Stimulated activated effector memory CD8-positive, alpha-beta T cell treated with anti-CD3 and anti-CD28 coated beads, Interleukin-12 subunit alpha, Interleukin-12 subunit beta, amount 100 ng/mL, for 72 hours (primary cell): Measurements from ENCODE around the gene CXCL13.
"Not testable (repeated sequence)": the region's sequence is repeated elsewhere in the genome, so short reads cannot be mapped to it uniquely, and the experiment has no call there.

Experiments used
- ATAC-seq: fragments of 150-1000 bp; cut with Tn5 transposase; 2 replicates; pipeline ENCODE4 v1.10.0; 2021
- DNase-seq, 2 donors: peaks; one replicate each; pipeline ENCODE4 v3.0.0; 2021 to 2022; ENCODE audit warnings: low spot score in 2 of 2
- H3K27ac Mint-ChIP-seq: one replicate; pipeline ENCODE4 v1.8.0; 2022; ENCODE audit warnings: mild to moderate bottlenecking, mixed read lengths
- H3K36me3 Mint-ChIP-seq: one replicate; pipeline ENCODE4 v1.8.0; 2022; ENCODE audit warnings: mild to moderate bottlenecking, mixed read lengths
- H3K4me1 Mint-ChIP-seq: one replicate; pipeline ENCODE4 v1.8.0; 2022; ENCODE audit warnings: mixed read lengths
- H3K4me3 Mint-ChIP-seq: one replicate; pipeline ENCODE4 v1.8.0; 2022; ENCODE audit warnings: mild to moderate bottlenecking, mixed read lengths
- H3K9me3 Mint-ChIP-seq: one replicate; pipeline ENCODE4 v1.8.0; 2022; ENCODE audit warnings: mixed read lengths

The CXCL13 gene

GRCh38 chr4:77605210-77605902, at the start of gene CXCL13:
TSS of gene CXCL13 (plus strand) at chr4:77605820. CDS start at chr4:77605866, 46 bp downstream.
- H3K9me3 Mint-ChIP-seq, result no peaks in the 10 kb centered on the region
- no peak within 1 kb of the TSS for H3K4me3 Mint-ChIP-seq
- no peak within 1 kb of the TSS for H3K27ac Mint-ChIP-seq
- H3K36me3 Mint-ChIP-seq, result no peaks in the 10 kb centered on the region
- peaks cover 8% of the 10 kb centered on the region for H3K4me1 Mint-ChIP-seq
- DNase-seq, result no peak
- ATAC-seq, result no peak

- ATAC-seq (no peak), DNase-seq (no peak)
- Mint-ChIP-seq H3K4me1 (no peaks in the 10 kb centered on the region), H3K4me3 (no peak overlapping the region), H3K9me3 (no peaks in the 10 kb centered on the region), H3K27ac (no peak overlapping the region), H3K36me3 (no peaks in the 10 kb centered on the region)
These were observed 45.5 kb upstream of the CXCL13 start for GRCh38 chr4:77560170-77560569.

- not testable (repeated sequence) for ATAC-seq, H3K9me3 Mint-ChIP-seq, H3K4me1 Mint-ChIP-seq, DNase-seq, H3K4me3 Mint-ChIP-seq, H3K36me3 Mint-ChIP-seq, H3K27ac Mint-ChIP-seq
These were observed 43.9 kb upstream of the CXCL13 start for GRCh38 chr4:77561720-77562119.

GRCh38 chr4:77564231-77564630, 41.4 kb upstream of the CXCL13 start:
- no peak overlapping the region for H3K4me3 Mint-ChIP-seq
- H3K36me3 Mint-ChIP-seq, result no peaks in the 10 kb centered on the region
- H3K9me3 Mint-ChIP-seq, result peaks cover 9% of the 10 kb centered on the region

GRCh38 chr4:77566148-77566547, 39.5 kb upstream of the CXCL13 start:
- no peak overlapping the region for H3K27ac Mint-ChIP-seq
- H3K36me3 Mint-ChIP-seq, result no peaks in the 10 kb centered on the region
- no peak for DNase-seq
- H3K9me3 Mint-ChIP-seq, result peaks cover 9% of the 10 kb centered on the region
- no peak overlapping the region for H3K4me3 Mint-ChIP-seq
- ATAC-seq, result no peak
- no peaks in the 10 kb centered on the region for H3K4me1 Mint-ChIP-seq

More at GRCh38 chr4:77564231-77564630, 41.4 kb upstream of the CXCL13 start:
- ATAC-seq, result no peak
- H3K27ac Mint-ChIP-seq, result peak overlapping the region; percentile 1
- DNase-seq, result no peak
- no peaks in the 10 kb centered on the region for H3K4me1 Mint-ChIP-seq

GRCh38 chr4:77567549-77567948, 38.1 kb upstream of the CXCL13 start:
- DNase-seq (no peak), ATAC-seq (no peak)
- H3K27ac Mint-ChIP-seq, result no peak overlapping the region
- H3K4me1 Mint-ChIP-seq, result no peaks in the 10 kb centered on the region
- no peak overlapping the region for H3K4me3 Mint-ChIP-seq
- H3K36me3 Mint-ChIP-seq, result no peaks in the 10 kb centered on the region
- H3K9me3 Mint-ChIP-seq, result peaks cover 9% of the 10 kb centered on the region

- not testable (repeated sequence) for H3K9me3 Mint-ChIP-seq, ATAC-seq, DNase-seq, H3K4me1 Mint-ChIP-seq, H3K4me3 Mint-ChIP-seq, H3K27ac Mint-ChIP-seq, H3K36me3 Mint-ChIP-seq
These were observed 35.0 kb upstream of the CXCL13 start for GRCh38 chr4:77570508-77571214.

- no peak overlapping the region for H3K4me3 Mint-ChIP-seq
- H3K9me3 Mint-ChIP-seq, result no peaks in the 10 kb centered on the region
- ATAC-seq (no peak), DNase-seq (peak in 1 of 2 donors; percentile 25)
- peaks cover 1% of the 10 kb centered on the region for H3K4me1 Mint-ChIP-seq
- no peaks in the 10 kb centered on the region for H3K36me3 Mint-ChIP-seq
- H3K27ac Mint-ChIP-seq, result no peak overlapping the region
These were observed 29.3 kb upstream of the CXCL13 start for GRCh38 chr4:77576351-77576750.

GRCh38 chr4:77578145-77578544, 27.5 kb upstream of the CXCL13 start:
- H3K9me3 Mint-ChIP-seq, result no peaks in the 10 kb centered on the region
- H3K27ac Mint-ChIP-seq, result peak overlapping the region; percentile 39
- no peak for ATAC-seq
- peak in 1 of 2 donors; percentile 45 for DNase-seq
- H3K4me1 Mint-ChIP-seq, result peaks cover 15% of the 10 kb centered on the region
- H3K36me3 Mint-ChIP-seq, result no peaks in the 10 kb centered on the region
- no peak overlapping the region for H3K4me3 Mint-ChIP-seq

- Mint-ChIP-seq H3K9me3 (no peaks in the 10 kb centered on the region), H3K4me1 (peaks cover 19% of the 10 kb centered on the region), H3K4me3 (no peak overlapping the region), H3K36me3 (no peaks in the 10 kb centered on the region), H3K27ac (no peak overlapping the region)
- DNase-seq, result no peak
- peak; percentile 64 for ATAC-seq
These were observed 26.1 kb upstream of the CXCL13 start for GRCh38 chr4:77579406-77580076.

- ATAC-seq, result peak; percentile 88
- peak overlapping the region; percentile 51 for H3K4me3 Mint-ChIP-seq
- H3K27ac Mint-ChIP-seq, result peak overlapping the region; percentile 68
- peaks cover 28% of the 10 kb centered on the region for H3K4me1 Mint-ChIP-seq
- peak in 1 of 2 donors; percentile 26 for DNase-seq
- peaks cover under 1% of the 10 kb centered on the region for H3K36me3 Mint-ChIP-seq
- no peaks in the 10 kb centered on the region for H3K9me3 Mint-ChIP-seq
These were observed 23.9 kb upstream of the CXCL13 start for GRCh38 chr4:77581724-77582123.

- Mint-ChIP-seq H3K27ac (no peak overlapping the region), H3K36me3 (peaks cover 5% of the 10 kb centered on the region), H3K4me3 (peak overlapping the region; percentile 51), H3K9me3 (no peaks in the 10 kb centered on the region), H3K4me1 (peaks cover 32% of the 10 kb centered on the region)
- DNase-seq, result no peak
- no peak for ATAC-seq
These were observed 23.5 kb upstream of the CXCL13 start for GRCh38 chr4:77582156-77582555.

GRCh38 chr4:77582711-77583110, 22.9 kb upstream of the CXCL13 start:
- peaks cover 6% of the 10 kb centered on the region for H3K36me3 Mint-ChIP-seq

GRCh38 chr4:77586951-77587383, 18.7 kb upstream of the CXCL13 start:
- H3K4me1 Mint-ChIP-seq, result peaks cover 52% of the 10 kb centered on the region
- ATAC-seq (peak; percentile 99), DNase-seq (peak; percentile 43 to 84)
- H3K36me3 Mint-ChIP-seq, result peaks cover 6% of the 10 kb centered on the region
- H3K9me3 Mint-ChIP-seq, result no peaks in the 10 kb centered on the region
- H3K4me3 Mint-ChIP-seq, result peak overlapping the region; percentile 17
- peak overlapping the region; percentile 21 for H3K27ac Mint-ChIP-seq

More at GRCh38 chr4:77582711-77583110, 22.9 kb upstream of the CXCL13 start:
- Mint-ChIP-seq H3K9me3 (no peaks in the 10 kb centered on the region), H3K4me3 (no peak overlapping the region), H3K27ac (no peak overlapping the region), H3K4me1 (peaks cover 38% of the 10 kb centered on the region)
- DNase-seq (no peak), ATAC-seq (no peak)

- Mint-ChIP-seq H3K36me3 (peaks cover 6% of the 10 kb centered on the region), H3K27ac (no peak overlapping the region), H3K4me1 (peaks cover 69% of the 10 kb centered on the region), H3K4me3 (no peak overlapping the region), H3K9me3 (no peaks in the 10 kb centered on the region)
- DNase-seq (no peak), ATAC-seq (no peak)
These were observed 15.1 kb upstream of the CXCL13 start for GRCh38 chr4:77590482-77590881.
